GM12878 (cell line): ENCODE data around the gene CFAP45. TPM values are rescaled to one million over a fixed set of nuclear protein-coding genes. Genes with fewer than 3 reads are reported as not detected.

Experiments
- ATAC-seq: fragments of 200-7000 bp; cut with Tn5 transposase; 3 replicates; pipeline ENCODE4 v1.9.1; 2020; ENCODE audit warnings: mild to moderate bottlenecking, moderate library complexity
- BruUV-seq: library from RNA; stranded (reverse); fragments of 400-500 nt; replicated peaks from 2 replicates; lab custom pipeline; 2021; lab: Mats Ljungman, UMichigan
- CTCF ChIA-PET: fragments of 300-600 bp; sonication (Branson Sonifier 250); formaldehyde crosslinking; extraction: SDS; loops from one replicate; lab custom pipeline; 2021; ENCODE audit warnings: inconsistent platforms; lab: Yijun Ruan, JAX
- POLR2A ChIA-PET: fragments of 350-600 bp; formaldehyde crosslinking; extraction: SDS; loops from one replicate; lab custom pipeline; 2021; ENCODE audit warnings: inconsistent platforms; lab: Charles Lee
- RAD21 ChIA-PET: fragments of 300-600 bp; sonication (Branson Sonifier 250); formaldehyde crosslinking; loops from one replicate; lab custom pipeline; 2023; ENCODE audit warnings: antibody characterized with exemption; ENCODE audit not compliant: unreplicated experiment; lab: Charles Lee
- SMC1A ChIA-PET: fragments of 300-600 bp; sonication (Branson Sonifier 250); formaldehyde crosslinking; loops from one replicate; lab custom pipeline; 2023; ENCODE audit not compliant: unreplicated experiment, uncharacterized antibody; lab: Charles Lee
- DNase-seq: peaks from one replicate; pipeline ENCODE4 v3.0.0-alpha.2; 2011; ENCODE audit warnings: low read depth, low spot score
- FAIRE-seq: peaks from 3 replicates; lab custom pipeline; 2011; peaks lifted over from hg19 to GRCh38; lab: Jason Lieb, UNC
- H2AFZ ChIP-seq: 2 replicates; pipeline ENCODE4 v1.6.0; 2011; ENCODE audit warnings: low read depth, low read length, control low read depth; ENCODE audit not compliant: control insufficient read depth
- H3K27ac ChIP-seq: 2 replicates; pipeline ENCODE4 v1.5.1; 2011; ENCODE audit warnings: control low read depth; ENCODE audit not compliant: control insufficient read depth, insufficient read depth
- H3K27me3 ChIP-seq, 2 experiments: replicated peaks in 1 of 2; 2 replicates each; pipeline versions ENCODE4 v1.6.0 to v1.6.1; 2011; ENCODE audit warnings: low read length in 1 of 2; ENCODE audit not compliant: control insufficient read depth in 2 of 2, insufficient read depth in 2 of 2
- H3K36me3 ChIP-seq, 2 experiments: 2 replicates each; pipeline ENCODE4 v1.5.1; 2011; ENCODE audit warnings: low read length in 1 of 2; ENCODE audit not compliant: control insufficient read depth in 2 of 2, insufficient read depth in 2 of 2
- H3K4me1 ChIP-seq: 2 replicates; pipeline ENCODE4 v1.6.1; 2011; ENCODE audit warnings: mild to moderate bottlenecking, low read length, moderate library complexity, mixed read lengths; ENCODE audit not compliant: control insufficient read depth, insufficient read depth
- H3K4me2 ChIP-seq: 2 replicates; pipeline ENCODE4 v1.6.0; 2011; ENCODE audit warnings: control low read depth; ENCODE audit not compliant: control insufficient read depth, insufficient read depth
- H3K4me3 ChIP-seq: fragments of 200-600 bp; sonication (generic); 2 replicates; pipeline ENCODE4 v1.5.1; 2016
- H3K79me2 ChIP-seq: 2 replicates; pipeline ENCODE4 v1.6.0; 2011; ENCODE audit warnings: low read length; ENCODE audit not compliant: control insufficient read depth, insufficient read depth
- H3K9ac ChIP-seq: 2 replicates; pipeline ENCODE4 v1.8.0; 2011; ENCODE audit warnings: low read length, control low read depth, mixed read lengths; ENCODE audit not compliant: control insufficient read depth, insufficient read depth
- H3K9me3 ChIP-seq: replicated peaks from 3 replicates; pipeline ENCODE4 v1.5.1; 2011; ENCODE audit warnings: mild to moderate bottlenecking, low read length; ENCODE audit not compliant: control insufficient read depth, insufficient read depth
- H4K20me1 ChIP-seq: 2 replicates; pipeline ENCODE4 v1.6.0; 2011; ENCODE audit not compliant: control insufficient read depth, insufficient read depth
- ASH2L ChIP-seq: fragments of 300-600, 200-600 bp; sonication (generic); IDR thresholded peaks from 2 replicates; pipeline ENCODE4 v1.6.1; 2017; ENCODE audit warnings: low read depth, mild to moderate bottlenecking, borderline replicate concordance
- BACH1 ChIP-seq: fragments of 450-650 bp; IDR thresholded peaks from 2 replicates; pipeline ENCODE4 v1.6.1; 2017; ENCODE audit warnings: mild to moderate bottlenecking, borderline replicate concordance
- BCLAF1 ChIP-seq: fragments of 450-650 bp; IDR thresholded peaks from 2 replicates; pipeline ENCODE4 v1.6.1; 2017; ENCODE audit warnings: antibody characterized with exemption, mild to moderate bottlenecking, moderate library complexity
- NFXL1 ChIP-seq: fragments of 450-650 bp; IDR thresholded peaks from 2 replicates; pipeline ENCODE4 v1.6.1; 2017; ENCODE audit warnings: antibody characterized with exemption, mild to moderate bottlenecking, borderline replicate concordance
- RB1 ChIP-seq: fragments of 450-650 bp; formaldehyde crosslinking; IDR thresholded peaks from 2 replicates; pipeline ENCODE4 v1.6.1; 2017; ENCODE audit warnings: mild to moderate bottlenecking, borderline replicate concordance
- SMC3 ChIP-seq: IDR thresholded peaks from 2 replicates; pipeline ENCODE4 v1.6.1; 2011; ENCODE audit warnings: low read length, improper control_type of control experiment, borderline replicate concordance
- STAT3 ChIP-seq: IDR thresholded peaks from 2 replicates; pipeline ENCODE4 v1.6.1; 2011; ENCODE audit warnings: low read depth, low read length, improper control_type of control experiment
- TCF7 ChIP-seq: IDR thresholded peaks from 2 replicates; pipeline ENCODE4 v1.6.1; 2014; ENCODE audit warnings: antibody characterized with exemption, borderline replicate concordance
- ZNF687 ChIP-seq: fragments of 450-650 bp; IDR thresholded peaks from 2 replicates; pipeline ENCODE4 v1.6.1; 2017; ENCODE audit warnings: mild to moderate bottlenecking, moderate library complexity
- WGBS: methylation state at CpG from one replicate; pipeline ENCODE4 v1.1.6; 2016; ENCODE audit warnings: low lambda C conversion rate; ENCODE audit not compliant: insufficient replicate concordance, insufficient coverage; ENCODE audit errors: missing lambda C conversion rate; 5-methylcytosine and 5-hydroxymethylcytosine counted together
- in situ Hi-C: fragments of 300-500 bp; cut with MboI; formaldehyde crosslinking; loops from 9 replicates; pipeline ENCODE4 v1.14.3; 2018; ENCODE audit warnings: mixed read lengths
- intact Hi-C: fragments of 100-400 bp; cut with micrococcal nuclease; formaldehyde crosslinking; loops from one replicate; pipeline ENCODE4 v1.14.2; 2022; ENCODE audit not compliant: unreplicated experiment
- polyA plus RNA-seq, 11 experiments: library from polyadenylated mRNA; depleted of rRNA in 4 of 11; unstranded in 6 of 11; stranded (reverse) in 5 of 11; fragments of >200 nt; fragmentation: Nextera tagmentation in 4 of 11; fragmentation: Illumina TruSeq in 1 of 11; extraction: Ambion mirVana in 4 of 11; extraction: Trizol in 1 of 11; gene quantifications; 1 replicate in 1 of 11; 2 replicates in 10 of 11; pipeline versions ENCODE4 v1.2.1 to v1.2.3, GENCODE V29; 2011 to 2016; ENCODE audit warnings: inconsistent platforms in 2 of 11, missing spikeins in 2 of 11, low read depth in 1 of 11
- total RNA-seq, 4 experiments: library from RNA; depleted of rRNA in 3 of 4; stranded (reverse); fragments of >200 nt in 3 of 4; fragmentation: Illumina TruSeq in 1 of 4; extraction: Trizol in 1 of 4; gene quantifications; 2 replicates each; pipeline versions ENCODE4 v1.2.1 to v1.2.3, GENCODE V29; 2013 to 2021
- TF ChIP-seq, protein P1 (sequence below): fragments of 450-650 bp; IDR thresholded peaks from 2 replicates; pipeline ENCODE4 v1.6.1; 2018; ENCODE audit warnings: borderline replicate concordance, mild to moderate bottlenecking; ENCODE audit not compliant: partially characterized antibody
- TF ChIP-seq, protein P2 (sequence below): fragments of 450-650 bp; IDR thresholded peaks from 2 replicates; pipeline ENCODE4 v1.6.1; 2018; ENCODE audit warnings: mild to moderate bottlenecking, low read depth, moderate library complexity; ENCODE audit not compliant: partially characterized antibody

The CFAP45 gene
- total and polyA plus RNA-seq, 10 of the 15 experiments (the other 5 are each of a cell fraction or from before 2014, with no cell fraction given) = 0.43 to 0.91 (median 0.67) TPM

DNA sequence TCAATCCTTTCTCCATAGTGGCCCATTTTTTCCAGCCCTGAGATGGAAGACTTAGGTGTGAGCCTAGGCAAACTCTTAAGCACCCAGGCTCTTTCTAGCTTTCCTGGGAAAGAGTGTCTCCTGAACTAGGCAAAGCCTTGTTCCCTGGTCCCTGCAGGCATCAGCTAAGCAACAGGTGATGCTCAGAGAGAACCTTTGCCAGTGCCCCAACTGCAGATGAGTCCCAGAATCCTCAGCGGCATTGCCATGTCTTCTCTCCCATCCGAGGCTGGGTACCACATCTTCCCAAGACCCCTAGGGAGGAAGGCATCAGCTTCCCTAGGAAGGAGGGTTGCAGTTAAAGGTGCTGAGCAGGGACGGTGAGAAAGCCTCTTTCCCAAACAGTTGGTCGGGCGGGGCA lies 29.3 kb downstream of the CFAP45 start (continued):
- no peak for TF ChIP-seq ZNF687
- TF ChIP-seq TCF7 = no peak
- TF ChIP-seq RB1 = no peak
- TF ChIP-seq, protein P1, sequence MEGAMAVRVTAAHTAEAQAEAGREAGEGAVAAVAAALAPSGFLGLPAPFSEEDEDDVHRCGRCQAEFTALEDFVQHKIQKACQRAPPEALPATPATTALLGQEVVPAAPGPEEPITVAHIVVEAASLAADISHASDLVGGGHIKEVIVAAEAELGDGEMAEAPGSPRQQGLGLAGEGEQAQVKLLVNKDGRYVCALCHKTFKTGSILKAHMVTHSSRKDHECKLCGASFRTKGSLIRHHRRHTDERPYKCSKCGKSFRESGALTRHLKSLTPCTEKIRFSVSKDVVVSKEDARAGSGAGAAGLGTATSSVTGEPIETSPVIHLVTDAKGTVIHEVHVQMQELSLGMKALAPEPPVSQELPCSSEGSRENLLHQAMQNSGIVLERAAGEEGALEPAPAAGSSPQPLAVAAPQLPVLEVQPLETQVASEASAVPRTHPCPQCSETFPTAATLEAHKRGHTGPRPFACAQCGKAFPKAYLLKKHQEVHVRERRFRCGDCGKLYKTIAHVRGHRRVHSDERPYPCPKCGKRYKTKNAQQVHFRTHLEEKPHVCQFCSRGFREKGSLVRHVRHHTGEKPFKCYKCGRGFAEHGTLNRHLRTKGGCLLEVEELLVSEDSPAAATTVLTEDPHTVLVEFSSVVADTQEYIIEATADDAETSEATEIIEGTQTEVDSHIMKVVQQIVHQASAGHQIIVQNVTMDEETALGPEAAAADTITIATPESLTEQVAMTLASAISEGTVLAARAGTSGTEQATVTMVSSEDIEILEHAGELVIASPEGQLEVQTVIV = no peak
- TF ChIP-seq STAT3 = no peak
- TF ChIP-seq SMC3 = no peak

DNA sequence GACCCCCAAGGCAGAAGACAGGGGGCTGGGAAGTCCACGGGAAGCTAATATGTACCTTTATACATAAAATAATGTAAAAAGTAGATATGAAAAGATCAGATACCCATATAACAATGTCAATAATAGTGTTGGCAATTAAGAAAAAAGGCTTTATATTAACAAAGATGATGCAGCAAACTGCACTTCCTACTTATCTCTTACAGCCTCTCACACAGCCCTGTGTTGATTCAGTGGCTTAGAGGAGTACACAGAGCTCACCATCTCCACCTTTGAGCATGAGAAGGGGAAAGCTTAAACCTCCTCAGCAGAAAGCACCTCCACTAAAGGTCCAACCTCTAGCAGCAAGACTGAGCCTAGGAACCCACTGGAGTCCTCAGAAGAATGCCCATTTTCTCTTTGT lies 30.4 kb downstream of the CFAP45 start:
- H3K79me2 ChIP-seq = no peaks in the 10 kb centered on the region
- FAIRE-seq (no peak), ATAC-seq (no peak), DNase-seq (no peak)
- intact Hi-C loops (no loop called here), in situ Hi-C loops (no loop called here)
- CTCF ChIA-PET = interaction anchor here (1.5 kb wide), 1 partner anchor 23 kb away, joined by 4 read pairs; no protein-coding TSS in a partner anchor
- SMC1A ChIA-PET = no interaction called here
- H3K4me1 ChIP-seq = no peaks in the 10 kb centered on the region
- no peak overlapping the region for H3K27ac ChIP-seq
- no peak overlapping the region for H3K9ac ChIP-seq
- no peak overlapping the region for H2AFZ ChIP-seq
- H4K20me1 ChIP-seq = no peaks in the 10 kb centered on the region
- H3K9me3 ChIP-seq = no peaks in the 10 kb centered on the region
- POLR2A ChIA-PET = no interaction called here
- WGBS = 0% methylated on average over 1 of the region's 1 CpG
- H3K27me3 ChIP-seq = no peaks in the 10 kb centered on the region; a peak in 2 of 4 replicates
- no peak overlapping the region for H3K4me2 ChIP-seq
- no TSS peak for BruUV-seq
- no peaks in the 10 kb centered on the region for H3K36me3 ChIP-seq
- H3K4me3 ChIP-seq = no peak overlapping the region
- RAD21 ChIA-PET = no interaction called here
- TF ChIP-seq BCLAF1 = no peak
- TF ChIP-seq BACH1 = no peak
- TF ChIP-seq, protein P2, sequence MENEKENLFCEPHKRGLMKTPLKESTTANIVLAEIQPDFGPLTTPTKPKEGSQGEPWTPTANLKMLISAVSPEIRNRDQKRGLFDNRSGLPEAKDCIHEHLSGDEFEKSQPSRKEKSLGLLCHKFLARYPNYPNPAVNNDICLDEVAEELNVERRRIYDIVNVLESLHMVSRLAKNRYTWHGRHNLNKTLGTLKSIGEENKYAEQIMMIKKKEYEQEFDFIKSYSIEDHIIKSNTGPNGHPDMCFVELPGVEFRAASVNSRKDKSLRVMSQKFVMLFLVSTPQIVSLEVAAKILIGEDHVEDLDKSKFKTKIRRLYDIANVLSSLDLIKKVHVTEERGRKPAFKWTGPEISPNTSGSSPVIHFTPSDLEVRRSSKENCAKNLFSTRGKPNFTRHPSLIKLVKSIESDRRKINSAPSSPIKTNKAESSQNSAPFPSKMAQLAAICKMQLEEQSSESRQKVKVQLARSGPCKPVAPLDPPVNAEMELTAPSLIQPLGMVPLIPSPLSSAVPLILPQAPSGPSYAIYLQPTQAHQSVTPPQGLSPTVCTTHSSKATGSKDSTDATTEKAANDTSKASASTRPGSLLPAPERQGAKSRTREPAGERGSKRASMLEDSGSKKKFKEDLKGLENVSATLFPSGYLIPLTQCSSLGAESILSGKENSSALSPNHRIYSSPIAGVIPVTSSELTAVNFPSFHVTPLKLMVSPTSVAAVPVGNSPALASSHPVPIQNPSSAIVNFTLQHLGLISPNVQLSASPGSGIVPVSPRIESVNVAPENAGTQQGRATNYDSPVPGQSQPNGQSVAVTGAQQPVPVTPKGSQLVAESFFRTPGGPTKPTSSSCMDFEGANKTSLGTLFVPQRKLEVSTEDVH = no peak
- TF ChIP-seq NFXL1 = no peak
- no peak for TF ChIP-seq ASH2L
